ENCODE data around the gene ZFHX2. TPM values are rescaled to one million over a fixed set of nuclear protein-coding genes. Genes with fewer than 3 reads are reported as not detected.
A peak's percentile ranks its signal among the peaks of the same experiment; 100 is the strongest.

ZFHX2 gene
- polyA plus RNA-seq, 1 donor: 3.1 TPM

- DNase-seq: no peak
These were observed 20.9 kb upstream of the ZFHX2 start for GRCh38 chr14:23572524-23572828.

DNA sequence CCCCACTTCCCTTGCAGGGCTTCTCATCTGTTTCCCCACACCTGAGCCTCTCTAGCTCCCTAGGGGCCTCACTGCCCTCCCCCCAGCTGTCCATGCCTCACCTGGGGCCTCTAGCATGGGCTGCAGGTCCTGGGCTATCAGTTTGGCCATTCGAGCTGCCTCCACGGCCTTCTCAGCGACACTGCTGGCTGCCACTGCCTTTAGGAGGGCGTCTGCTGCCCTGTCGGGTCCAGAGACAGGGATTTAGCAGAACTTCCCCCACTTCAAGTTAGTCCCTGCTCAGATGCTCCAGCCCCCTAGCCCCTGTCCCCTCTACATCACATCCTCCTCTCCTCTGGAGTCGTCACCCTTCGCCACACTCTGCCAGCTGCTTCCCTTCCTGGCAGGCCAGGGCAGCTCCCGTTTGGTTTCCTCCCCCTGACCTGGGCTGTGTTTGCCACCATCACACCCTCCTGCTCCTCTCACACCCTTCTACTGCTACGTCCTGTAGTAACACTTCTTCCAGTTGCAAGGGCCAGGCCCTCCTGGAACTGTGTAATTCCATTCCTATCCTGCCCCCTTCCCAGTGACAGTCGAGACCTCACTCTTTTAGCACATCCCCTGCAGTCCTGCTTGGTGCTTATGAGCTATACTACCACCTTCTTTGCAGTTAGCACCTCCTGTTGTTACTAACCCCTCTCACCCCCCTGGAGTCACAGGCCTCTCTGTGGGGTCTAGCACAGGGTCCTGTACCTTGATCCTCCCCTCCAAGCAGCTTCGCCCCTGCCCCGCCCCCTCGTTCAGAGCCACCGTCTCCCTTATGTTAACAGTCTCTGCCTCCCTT, 20.3 kb upstream of the ZFHX2 start:
- no peak for DNase-seq

GRCh38 chr14:23570806-23571483, 19.4 kb upstream of the ZFHX2 start:
- DNase-seq: no peak

DNA sequence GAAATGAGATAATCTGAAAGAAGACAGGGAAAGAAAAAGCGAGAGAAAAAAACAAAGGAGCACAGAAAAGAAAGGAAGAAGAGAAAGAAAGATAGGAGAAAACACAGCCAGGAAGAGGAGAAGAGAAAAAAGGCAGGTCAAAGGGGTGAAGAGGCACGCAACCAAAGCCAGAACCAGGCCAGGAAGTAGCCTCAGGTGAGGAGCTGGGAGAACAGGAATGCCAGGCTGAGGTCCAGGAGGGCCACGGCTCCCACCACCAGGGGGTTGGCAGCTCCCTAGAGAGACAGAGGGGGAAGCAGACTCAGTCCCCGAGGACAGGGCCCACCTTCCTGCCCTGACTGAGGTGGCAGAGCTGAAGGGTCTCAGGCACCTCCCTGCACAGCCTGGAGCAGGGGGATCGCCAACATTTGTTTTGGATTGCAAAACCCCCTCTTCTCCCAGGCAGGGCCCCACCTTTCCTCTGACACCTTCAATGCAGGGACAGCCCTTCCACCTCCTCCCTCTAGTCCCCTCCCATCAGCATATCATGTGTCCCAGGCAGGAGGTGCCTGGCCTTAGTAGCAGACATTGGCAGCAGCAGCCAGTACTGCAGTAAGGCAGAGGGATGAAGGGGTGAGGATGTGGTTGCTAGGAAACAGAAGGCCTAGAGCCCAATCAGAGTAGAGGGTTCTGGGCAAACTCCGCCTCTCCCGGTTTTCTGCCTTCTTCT, 18.0 kb upstream of the ZFHX2 start:
- no peak for DNase-seq

DNA sequence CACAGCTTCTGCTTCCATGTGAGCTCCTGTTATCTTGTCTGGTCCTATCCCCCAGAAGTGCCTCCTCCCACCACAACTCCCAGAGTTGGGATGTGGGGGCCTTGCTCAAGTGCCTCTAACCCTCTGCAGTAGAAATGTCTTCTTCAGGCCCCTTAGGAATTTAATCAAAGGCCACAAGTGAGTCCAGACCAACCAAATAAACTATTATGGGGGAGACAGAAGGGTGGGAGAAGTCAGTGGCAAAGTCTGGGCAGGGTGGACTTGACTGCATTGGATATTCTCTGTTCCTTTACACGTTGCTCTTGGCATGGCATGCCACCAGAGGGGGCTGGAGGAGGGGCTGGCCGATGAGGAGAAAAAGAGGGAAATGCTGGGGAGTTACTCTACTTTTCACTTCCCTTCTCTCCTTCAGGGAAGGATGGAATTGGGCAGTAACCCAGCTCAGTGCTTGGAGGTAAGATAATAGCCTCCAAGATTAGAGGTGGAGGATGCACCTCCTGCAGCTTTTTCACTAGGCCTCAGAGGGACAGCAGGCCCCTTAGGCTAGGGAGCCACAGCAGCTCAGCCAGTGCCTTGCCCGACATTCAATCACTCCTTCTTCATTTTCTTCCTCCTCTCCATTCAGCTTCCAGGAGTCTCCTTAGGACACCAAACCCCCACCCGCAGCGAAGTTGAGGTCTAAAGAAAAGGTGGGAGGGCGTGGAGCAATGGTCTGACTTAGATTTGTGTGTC, 17.2 kb upstream of the ZFHX2 start:
- no peak for DNase-seq

DNA sequence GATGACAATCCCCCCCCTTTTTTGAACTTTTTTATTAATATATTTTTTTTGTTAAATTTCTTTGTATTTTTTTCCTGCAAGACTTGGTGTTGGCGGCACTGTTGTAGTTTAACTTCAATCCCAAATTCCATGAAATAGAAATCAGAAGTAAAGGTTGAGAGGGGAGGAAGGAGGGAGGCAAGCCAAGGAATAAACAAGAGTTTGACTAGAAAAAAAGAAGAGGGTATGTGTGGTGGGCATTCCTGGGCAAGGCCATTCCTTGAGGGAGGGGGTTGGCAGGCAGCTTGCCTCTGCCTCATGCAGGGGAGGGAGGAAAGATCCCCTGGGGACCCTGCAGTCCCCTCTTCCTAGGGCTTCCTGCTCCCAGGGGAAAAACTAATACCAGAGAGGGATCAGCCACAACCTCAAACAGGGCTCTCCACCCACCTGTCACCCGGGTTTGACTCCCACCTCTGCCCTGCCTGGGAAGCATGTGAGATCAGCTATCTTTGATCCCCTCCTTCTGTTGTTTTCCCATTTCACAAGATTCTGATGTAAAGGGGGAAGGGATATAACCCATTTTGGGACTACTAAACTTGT, 16.5 kb upstream of the ZFHX2 start:
- no peak for DNase-seq

DNA sequence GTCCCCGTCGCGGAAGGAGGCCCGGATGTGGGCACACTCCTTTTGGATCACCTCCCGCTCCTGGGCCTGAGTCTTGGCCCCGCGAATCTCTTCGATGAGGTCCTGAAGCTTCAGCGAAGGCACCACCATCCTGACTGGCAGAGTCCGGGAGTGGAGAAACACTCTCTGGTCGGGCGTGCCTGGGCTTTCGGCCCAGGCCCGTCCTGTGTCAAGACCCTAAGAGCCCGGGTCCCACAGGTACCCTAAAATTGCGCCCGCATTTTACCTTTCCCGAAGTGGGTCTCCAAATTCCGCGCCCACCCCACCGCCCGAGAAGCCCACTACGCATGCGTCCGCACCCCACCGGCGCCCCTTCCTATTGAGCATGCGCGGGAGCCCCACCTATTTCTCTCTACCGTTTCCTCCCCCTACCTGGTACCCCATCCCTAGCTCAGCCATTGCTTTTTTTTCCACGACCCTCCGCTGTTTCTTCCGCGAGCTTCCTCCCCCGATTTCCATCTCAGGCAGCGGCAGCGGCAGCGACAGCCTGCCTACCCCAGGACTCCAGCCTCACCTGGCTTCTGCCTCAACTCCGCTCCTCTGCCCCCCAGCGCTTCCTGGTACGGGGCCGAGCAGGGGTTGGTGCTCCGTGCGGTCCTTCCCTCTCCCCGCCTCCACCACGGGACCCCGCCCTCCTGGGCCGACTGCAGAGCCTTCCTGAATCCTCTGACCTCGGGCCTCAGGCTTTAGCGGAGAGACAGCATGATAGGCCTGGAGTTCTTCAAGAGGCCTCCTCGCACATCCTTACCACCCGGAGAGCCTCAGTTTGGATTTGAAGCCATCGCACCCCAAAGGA, 15.8 kb upstream of the ZFHX2 start, which contains the start of gene AP1G2:
Gene AP1G2, minus strand, starts transcription at position 606 of the 835 bp plus-strand sequence. Its CDS starts 477 bp downstream, at position 129.
- peak; percentile 73 for DNase-seq

DNA sequence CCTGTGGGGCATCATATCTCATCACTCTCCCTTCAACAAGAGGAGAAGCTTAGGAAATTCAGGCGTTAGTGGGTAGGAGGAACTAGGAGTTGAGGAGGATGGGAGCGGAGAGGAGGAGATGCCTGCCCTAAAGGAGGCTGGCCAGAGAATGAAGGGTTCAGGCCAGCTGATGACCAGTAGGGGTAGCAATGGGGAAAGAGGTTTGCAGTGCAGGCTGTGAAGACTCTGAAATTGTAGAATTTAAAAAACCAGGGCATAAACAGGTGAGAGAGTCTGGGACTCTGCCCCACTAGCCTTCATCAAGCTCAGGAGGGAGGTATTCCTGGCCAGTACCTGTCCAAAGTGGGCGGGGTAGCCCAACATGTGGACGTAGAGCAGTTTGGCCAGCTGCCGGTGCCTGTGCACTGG, 15.2 kb upstream of the ZFHX2 start:
- DNase-seq: no peak

- no peak for DNase-seq
These were observed 14.7 kb upstream of the ZFHX2 start for GRCh38 chr14:23566112-23566777.

- DNase-seq: no peak
These were observed 14.1 kb upstream of the ZFHX2 start for GRCh38 chr14:23565626-23566025.

GRCh38 chr14:23564876-23565275, 13.3 kb upstream of the ZFHX2 start:
- DNase-seq: no peak

GRCh38 chr14:23564181-23564812, 12.7 kb upstream of the ZFHX2 start:
- no peak for DNase-seq

GRCh38 chr14:23563473-23564180, 12.1 kb upstream of the ZFHX2 start:
- no peak for DNase-seq

DNA sequence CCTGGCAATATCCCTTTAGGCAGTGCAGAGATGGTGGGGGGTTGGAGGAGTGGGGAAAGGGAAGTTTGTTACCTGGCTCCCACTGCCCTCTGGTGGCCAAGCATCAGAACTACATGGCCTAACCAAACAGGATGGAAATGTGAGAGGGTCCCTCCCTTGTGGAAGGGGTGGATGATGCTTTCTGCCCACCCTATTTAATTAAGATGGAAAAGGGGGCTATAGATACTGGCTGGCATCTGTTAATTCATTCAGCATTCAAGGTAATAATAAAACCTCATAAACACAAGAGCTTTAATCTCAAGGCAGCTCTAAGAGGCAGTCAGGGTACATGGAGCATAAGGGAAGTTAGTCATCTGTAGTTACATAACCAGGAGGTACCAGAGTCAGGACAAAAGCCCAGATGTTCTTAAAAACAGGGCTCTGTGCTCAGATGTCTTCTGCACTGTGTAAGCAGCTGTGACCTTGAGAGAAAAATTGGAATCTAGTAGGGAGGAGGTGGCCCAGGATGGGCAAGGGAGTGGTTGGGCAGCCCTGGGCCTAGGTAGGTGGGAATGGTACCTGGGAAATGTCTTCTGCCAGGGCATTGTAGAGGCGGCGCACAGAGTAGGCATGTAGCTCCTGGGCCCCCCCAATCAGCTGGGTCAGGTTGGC, 11.4 kb upstream of the ZFHX2 start:
- DNase-seq: no peak

GRCh38 chr14:23561873-23562821, 10.6 kb upstream of the ZFHX2 start:
- DNase-seq: no peak

DNA sequence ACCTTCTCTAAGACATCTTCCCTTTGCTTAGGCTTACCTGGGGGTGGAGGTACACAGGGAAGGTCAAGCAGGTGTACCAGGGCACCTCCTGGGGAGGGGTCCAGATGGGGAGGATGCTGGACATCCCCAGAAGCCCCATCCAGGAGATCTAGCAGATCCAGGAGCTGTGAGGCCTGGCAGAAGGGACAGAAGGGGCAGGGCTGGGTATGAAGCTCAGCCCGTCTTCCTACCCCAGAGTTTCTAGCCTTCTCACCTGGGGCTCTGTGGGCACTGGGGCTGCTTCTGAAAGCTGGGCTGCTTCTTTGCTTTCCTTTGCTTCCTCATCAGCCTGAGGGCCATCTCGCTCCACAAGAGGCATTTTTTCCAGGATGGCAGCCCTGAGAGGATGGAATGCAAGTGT, 9.7 kb upstream of the ZFHX2 start:
- DNase-seq: no peak

GRCh38 chr14:23559926-23560520, 8.5 kb upstream of the ZFHX2 start:
- no peak for DNase-seq
